Fibroblast of upper back skin (primary cell): Measurements from ENCODE around the gene TEX44.

Experiments used
- DNase-seq: peaks from one replicate; pipeline ENCODE4 v3.0.0-alpha.2; 2013

The TEX44 gene

DNA sequence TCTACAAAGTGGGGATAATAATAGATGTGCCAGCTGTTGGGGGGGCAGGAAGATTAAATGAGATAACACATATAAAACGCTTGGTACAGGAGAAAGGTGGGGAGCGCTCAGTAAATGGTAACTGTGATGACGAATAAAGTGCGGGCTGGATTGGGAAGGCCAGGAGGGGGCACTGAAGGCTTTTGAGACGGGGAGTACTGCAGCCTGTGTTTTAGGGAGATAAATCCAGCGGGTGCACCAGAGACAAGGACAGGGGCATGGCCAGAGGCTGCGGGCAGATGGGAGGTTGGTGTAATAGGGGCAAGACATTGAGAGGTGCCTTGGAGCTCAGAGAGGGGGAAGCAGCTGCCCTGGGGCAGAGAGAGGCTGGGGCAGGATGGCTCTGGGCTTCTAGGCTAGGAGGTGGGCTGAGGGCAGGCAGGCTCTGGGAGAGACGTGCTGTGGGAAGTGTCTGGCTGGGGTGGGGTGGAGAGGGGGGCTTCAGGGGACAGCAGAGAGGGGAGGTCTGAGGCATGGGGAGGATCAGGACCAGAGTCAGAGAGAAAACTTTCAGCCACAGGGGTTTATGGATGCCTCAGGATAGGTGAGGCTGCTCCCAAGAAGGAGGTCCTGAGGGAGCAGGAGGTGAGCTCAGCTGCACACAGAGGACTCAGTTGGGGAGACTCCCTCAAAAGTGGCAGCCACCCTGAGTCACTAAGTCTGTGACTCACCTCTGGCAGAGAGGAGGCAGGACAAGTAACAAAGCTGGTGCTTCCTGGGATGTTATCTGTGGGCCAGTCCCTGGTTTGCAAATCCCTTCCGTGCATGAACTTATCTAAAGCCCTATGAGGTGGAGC is 18.8 kb downstream of the TEX44 start:
- DNase-seq, result peak; percentile 47

DNA sequence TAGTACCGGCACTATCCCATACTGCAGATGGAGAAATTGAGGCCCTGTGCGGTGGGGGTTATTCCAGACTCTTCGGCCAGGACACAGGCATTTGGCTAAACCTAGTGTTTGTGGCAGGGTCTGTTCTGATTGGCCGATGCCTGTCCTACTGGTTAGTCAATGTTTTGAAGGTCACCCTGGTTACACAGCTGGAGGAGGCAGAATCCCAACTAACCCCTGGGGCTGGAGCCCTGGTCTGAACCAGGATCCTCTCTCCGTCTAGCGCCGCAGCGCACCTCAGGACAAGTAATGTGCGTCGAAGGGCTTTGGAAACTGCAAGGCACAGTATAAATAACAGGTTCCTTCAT is 19.4 kb downstream of the TEX44 start:
- peak; percentile 60 for DNase-seq

GRCh38 chr2:231612456-231613330 is 20.0 kb downstream of the TEX44 start:
- DNase-seq, result peak; percentile 89

- no peak for DNase-seq
Measured at GRCh38 chr2:231613331-231613662, 20.6 kb downstream of the TEX44 start.

GRCh38 chr2:231613663-231614558 is 21.2 kb downstream of the TEX44 start:
- peak; percentile 74 for DNase-seq

- DNase-seq, result no peak
Measured at GRCh38 chr2:231614559-231615057, 21.9 kb downstream of the TEX44 start.

GRCh38 chr2:231615058-231615671 is 22.5 kb downstream of the TEX44 start:
- no peak for DNase-seq

- DNase-seq, result no peak
Measured at GRCh38 chr2:231616296-231616695, 23.6 kb downstream of the TEX44 start.

DNA sequence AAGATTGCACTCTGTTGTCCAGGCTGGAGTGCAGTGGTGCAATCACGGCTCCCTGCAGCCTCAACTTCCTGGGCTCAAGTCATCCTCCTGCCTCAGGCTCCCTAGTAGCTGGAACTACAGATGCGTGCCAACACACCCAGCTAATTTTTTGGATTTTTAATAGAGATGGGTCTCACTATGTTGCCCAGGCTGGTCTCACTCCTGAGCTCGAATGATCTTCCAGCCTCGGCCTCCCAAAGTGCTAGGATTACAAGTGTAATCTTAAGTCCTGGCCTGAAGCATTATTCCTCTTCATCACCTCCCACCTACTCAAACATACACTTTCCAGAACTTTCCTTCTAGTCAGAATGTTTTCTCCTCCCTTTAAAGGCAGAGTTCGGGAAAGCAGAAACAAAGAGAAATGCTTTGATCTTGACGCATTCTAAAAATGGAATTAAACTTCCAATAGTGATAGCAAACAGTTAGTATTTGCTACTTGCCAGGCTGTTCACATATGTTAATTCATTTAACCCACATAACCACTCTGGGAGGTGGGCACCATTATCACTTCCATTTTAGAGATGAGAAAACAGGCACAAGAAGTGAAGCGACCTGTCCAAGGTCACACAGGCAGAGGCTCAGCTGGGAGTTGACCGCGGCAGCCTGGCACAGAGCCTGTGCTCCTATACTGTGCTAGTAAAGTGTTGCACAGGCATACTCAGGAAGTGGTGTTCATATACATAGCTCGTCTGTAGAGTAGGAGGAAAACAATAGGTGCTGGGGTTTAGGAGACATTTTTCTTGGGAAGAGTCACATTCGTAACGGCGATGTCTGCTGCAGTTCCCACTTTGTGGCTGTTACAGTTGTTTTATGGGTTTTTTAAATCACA is 24.6 kb downstream of the TEX44 start:
- peak; percentile 52 for DNase-seq

DNA sequence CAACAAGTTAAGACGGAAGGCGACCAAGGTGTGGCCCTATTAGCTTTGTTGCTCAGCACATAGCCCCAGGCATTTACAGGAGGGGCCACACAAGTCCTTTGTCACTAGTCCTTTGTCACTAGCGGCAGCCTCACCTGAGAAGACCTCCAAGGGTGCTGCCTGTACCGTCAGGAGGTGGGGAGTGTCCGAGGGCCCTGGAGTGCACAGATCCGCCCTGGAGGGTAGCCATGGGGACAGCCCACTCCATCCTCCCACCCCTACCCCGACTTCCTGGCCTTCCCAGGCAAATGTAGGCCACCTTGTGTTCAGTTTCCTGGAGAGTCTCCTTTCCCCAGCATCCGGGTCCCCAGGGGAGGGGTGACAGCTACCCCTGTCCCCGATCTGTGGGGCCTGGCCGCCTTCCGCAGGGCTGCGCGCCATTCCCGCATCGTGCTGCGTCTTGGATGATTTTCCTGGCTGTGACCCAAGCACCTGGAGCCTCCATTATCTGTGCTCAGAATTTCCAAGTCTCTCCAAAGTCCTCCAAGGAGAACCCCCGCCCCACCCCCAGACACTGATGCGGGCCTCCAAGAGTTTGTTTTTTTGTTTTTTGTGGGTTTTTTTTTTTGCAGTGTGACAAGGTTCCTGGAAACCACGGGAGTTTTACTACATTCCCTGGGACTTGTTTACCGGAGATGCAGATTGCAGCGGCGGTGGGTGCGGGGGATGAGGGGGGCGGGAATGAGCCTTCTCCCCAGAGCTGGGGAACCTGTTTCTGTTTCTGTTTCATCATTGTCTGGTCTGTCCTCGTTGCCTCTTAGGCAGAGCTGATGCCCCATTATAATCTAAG is 28.6 kb downstream of the TEX44 start:
- DNase-seq, result no peak

DNA sequence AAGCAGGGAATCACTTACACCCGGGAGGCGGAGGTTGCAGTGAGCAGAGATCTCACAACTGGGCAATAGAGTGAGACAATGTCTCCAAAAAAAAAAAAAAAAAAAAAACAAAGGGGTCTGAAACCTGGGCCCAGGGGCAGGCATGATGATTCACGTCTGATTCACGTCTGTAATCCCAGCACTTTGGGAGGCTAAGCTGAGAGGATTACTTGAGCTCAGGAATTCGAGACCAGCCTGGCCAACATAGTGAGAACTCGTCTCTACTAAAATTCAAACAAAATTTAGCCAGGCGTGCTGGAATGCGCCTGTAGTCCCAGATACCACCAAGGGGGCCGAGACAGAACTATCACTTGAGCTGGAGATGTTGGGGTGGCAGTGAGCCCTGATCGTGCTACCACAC is 30.3 kb downstream of the TEX44 start:
- DNase-seq, result no peak

GRCh38 chr2:231626449-231626848 is 33.8 kb downstream of the TEX44 start:
- no peak for DNase-seq

- peak; percentile 53 for DNase-seq
Measured at GRCh38 chr2:231627384-231628120, 34.9 kb downstream of the TEX44 start.

DNA sequence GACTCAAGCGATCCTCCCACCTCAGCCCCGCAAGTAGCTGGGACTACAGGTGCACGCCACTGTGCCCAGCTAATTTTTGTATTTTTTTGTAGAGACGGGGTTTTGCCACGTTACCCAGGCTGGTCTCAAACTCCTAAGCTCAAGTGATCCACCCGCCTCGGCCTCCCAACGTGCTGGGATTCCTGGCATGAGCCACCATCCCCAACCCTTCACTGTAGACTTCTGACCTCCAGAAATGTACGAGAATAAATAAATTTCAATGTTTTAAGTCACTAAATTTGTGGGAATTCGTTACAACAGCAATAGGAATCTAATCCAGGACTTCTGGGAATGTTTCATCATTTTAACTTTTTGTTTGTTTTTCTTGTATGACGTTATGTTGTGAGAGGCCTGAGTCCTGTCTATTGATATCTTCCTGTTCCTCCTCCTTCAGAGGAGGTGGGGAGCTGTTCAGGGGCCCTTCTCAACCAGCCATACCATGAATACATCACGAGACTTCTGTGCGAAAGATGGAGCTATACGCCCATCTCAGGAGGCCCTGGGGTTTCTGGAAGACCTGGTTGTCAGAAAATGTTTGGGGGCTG is 40.0 kb downstream of the TEX44 start:
- DNase-seq, result peak; percentile 37

GRCh38 chr2:231633241-231633976 is 40.7 kb downstream of the TEX44 start:
- no peak for DNase-seq

DNA sequence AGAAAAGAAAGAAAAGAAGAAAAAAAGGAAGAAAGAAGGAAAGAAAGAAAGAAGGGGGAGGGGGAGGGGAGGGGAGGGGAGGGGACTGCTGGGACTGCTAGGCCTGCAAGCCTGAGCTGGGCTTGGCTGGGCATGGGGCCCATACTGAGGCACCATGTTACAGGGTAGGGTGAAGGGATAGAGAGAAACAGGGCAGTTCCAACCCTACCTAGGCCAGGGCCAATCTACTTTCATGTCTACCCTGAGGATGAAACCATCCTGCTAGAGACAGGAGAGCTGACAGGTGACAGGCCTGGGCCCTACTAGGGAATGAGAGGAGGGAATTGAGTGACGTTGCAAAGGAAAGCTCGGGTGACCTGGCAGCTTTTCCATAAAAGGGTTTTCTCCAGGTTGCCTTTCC is 41.7 kb downstream of the TEX44 start:
- DNase-seq, result no peak

- DNase-seq, result no peak
Measured at GRCh38 chr2:231634951-231635875, 42.5 kb downstream of the TEX44 start.

DNA sequence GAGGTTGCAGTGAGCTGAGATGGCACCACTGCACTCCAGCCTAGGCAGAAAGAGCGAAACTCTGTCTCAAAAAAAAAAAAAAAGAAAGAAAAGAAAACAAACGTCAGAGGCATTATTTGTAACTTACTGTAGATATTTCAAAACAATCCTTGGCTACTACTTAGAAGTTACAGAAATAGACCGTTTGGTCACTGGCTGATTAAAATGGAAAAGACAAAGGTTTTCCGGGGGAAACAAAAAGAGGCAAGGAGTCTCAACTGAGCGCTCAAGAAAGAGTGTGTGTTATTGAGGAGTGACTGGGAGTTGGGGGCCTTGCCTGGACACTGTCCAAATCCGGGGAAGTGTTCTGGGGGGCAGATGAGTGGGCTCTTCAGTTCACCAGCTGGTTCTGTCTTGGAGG is 47.6 kb downstream of the TEX44 start:
- DNase-seq, result no peak
